C4-2B (cell line): ENCODE results near the gene CHRNA9.

Experiments
- CTCF ChIP-seq: fragments of 450-650 bp; conservative IDR thresholded peaks from 2 replicates; pipeline ENCODE4 v1.5.1; 2017; ENCODE audit warnings: mild to moderate bottlenecking
- ZFX ChIP-seq: fragments of 450-650 bp; IDR thresholded peaks from 2 replicates; pipeline ENCODE4 v1.6.1; 2017

- TF ChIP-seq CTCF (no peak), ZFX (no peak)
These were observed 17.0 kb upstream of the CHRNA9 start for GRCh38 chr4:40317916-40318658.
